NCI-H460 (cell line): Measurements from ENCODE around the gene GDPD2. TPM values are rescaled to one million over a fixed set of nuclear protein-coding genes. Genes with fewer than 3 reads are reported as not detected.
"Not testable (repeated sequence)": the region's sequence is repeated elsewhere in the genome, so short reads cannot be mapped to it uniquely, and the experiment has no call there.

Experiments
- DNase-seq: peaks from one replicate; pipeline ENCODE4 v3.0.0-alpha.2; 2016; ENCODE audit warnings: low read depth; ENCODE audit errors: extremely low read depth
- polyA plus RNA-seq: library from polyadenylated mRNA; depleted of rRNA; stranded (reverse); fragments of >200 nt; gene quantifications from 2 replicates; pipeline ENCODE4 v1.2.3, GENCODE V29; 2014; cell fraction: nucleus; rRNA removed
- total RNA-seq: library from RNA; depleted of rRNA; stranded (reverse); fragments of >200 nt; shearing (Covaris generic); gene quantifications from 2 replicates; pipeline ENCODE4 v1.2.3, GENCODE V29; 2014; rRNA removed

The GDPD2 gene
- total RNA-seq: not detected in 2 replicates
- not detected in 2 replicates for polyA plus RNA-seq

- DNase-seq: peak; percentile 34
Observed at GRCh38 chrX:70422851-70423341, at the start of gene GDPD2. Gene GDPD2 (plus strand): TSS chrX:70423314. CDS start chrX:70424985, 1,671 bp downstream.

GRCh38 chrX:70386235-70386634, 36.9 kb upstream of the GDPD2 start:
- DNase-seq: no peak

- DNase-seq: no peak
Observed at GRCh38 chrX:70398899-70399298, 24.2 kb upstream of the GDPD2 start.

GRCh38 chrX:70400181-70400580, 22.9 kb upstream of the GDPD2 start:
- DNase-seq: not testable (repeated sequence)

- DNase-seq: no peak
Observed at GRCh38 chrX:70402721-70403120, 20.4 kb upstream of the GDPD2 start.

GRCh38 chrX:70405003-70405402, 18.1 kb upstream of the GDPD2 start:
- no peak for DNase-seq

- no peak for DNase-seq
Observed at GRCh38 chrX:70410921-70411320, 12.2 kb upstream of the GDPD2 start.

GRCh38 chrX:70411475-70411874, 11.6 kb upstream of the GDPD2 start:
- DNase-seq: no peak

GRCh38 chrX:70421618-70422017, 1.5 kb upstream of the GDPD2 start:
- no peak for DNase-seq

GRCh38 chrX:70423936-70424675, 992 bp downstream of the GDPD2 start:
- DNase-seq: no peak

- DNase-seq: no peak
Observed at GRCh38 chrX:70424801-70425200, 1.7 kb downstream of the GDPD2 start.

- DNase-seq: no peak
Observed at GRCh38 chrX:70426286-70427278, 3.5 kb downstream of the GDPD2 start.

GRCh38 chrX:70427365-70427764, 4.3 kb downstream of the GDPD2 start:
- no peak for DNase-seq

- DNase-seq: no peak
Observed at GRCh38 chrX:70429759-70430158, 6.6 kb downstream of the GDPD2 start.

GRCh38 chrX:70432936-70433847, 10.1 kb downstream of the GDPD2 start:
- DNase-seq: no peak

- peak; percentile 60 for DNase-seq
Observed at GRCh38 chrX:70433848-70434351, 10.8 kb downstream of the GDPD2 start.

GRCh38 chrX:70434352-70434866, 11.3 kb downstream of the GDPD2 start:
- peak; percentile 84 for DNase-seq

- DNase-seq: no peak
Observed at GRCh38 chrX:70434914-70435586, 11.9 kb downstream of the GDPD2 start.

GRCh38 chrX:70436343-70436742, 13.2 kb downstream of the GDPD2 start:
- no peak for DNase-seq
